Bone marrow (tissue), 2 donors: ENCODE data around the gene PPM1N.
"Not testable (repeated sequence)": the region's sequence is repeated elsewhere in the genome, so short reads cannot be mapped to it uniquely, and the experiment has no call there.

Experiments
- DNase-seq, 2 donors: peaks; one replicate each; lab custom pipeline; 2025; lab: John Stamatoyannopoulos, UW

The PPM1N gene

GRCh38 chr19:45508861-45509691 is 10.8 kb downstream of the PPM1N start:
- DNase-seq: peak in 1 of 2 donors; percentile 24

- DNase-seq: no peak
Observed at GRCh38 chr19:45509692-45510015, 11.4 kb downstream of the PPM1N start.

- not testable (repeated sequence) for DNase-seq
Observed at GRCh38 chr19:45510352-45510751, 12.1 kb downstream of the PPM1N start.

DNA sequence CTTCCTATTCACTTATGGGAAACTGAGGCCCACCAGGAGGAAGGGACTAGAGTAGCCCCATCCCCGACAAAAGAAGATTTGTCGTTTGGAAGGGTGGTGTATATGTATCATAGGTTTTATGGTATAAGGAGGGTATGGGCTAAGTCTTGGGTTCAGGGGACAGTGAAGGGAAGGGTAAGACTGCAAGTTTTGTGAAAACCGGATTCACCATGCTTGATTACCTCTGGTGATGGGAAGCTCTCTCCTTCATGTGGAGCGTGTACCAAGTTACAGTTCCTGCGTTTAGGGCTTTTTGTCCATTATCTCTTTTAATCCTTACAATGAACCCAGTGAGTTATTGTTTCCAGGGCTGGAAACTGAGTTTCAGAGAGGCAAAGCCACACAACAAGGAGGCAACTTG is 12.8 kb downstream of the PPM1N start:
- DNase-seq: no peak

GRCh38 chr19:45512881-45513483 is 14.7 kb downstream of the PPM1N start:
- no peak for DNase-seq

- no peak for DNase-seq
Observed at GRCh38 chr19:45514376-45515051, 16.3 kb downstream of the PPM1N start.

DNA sequence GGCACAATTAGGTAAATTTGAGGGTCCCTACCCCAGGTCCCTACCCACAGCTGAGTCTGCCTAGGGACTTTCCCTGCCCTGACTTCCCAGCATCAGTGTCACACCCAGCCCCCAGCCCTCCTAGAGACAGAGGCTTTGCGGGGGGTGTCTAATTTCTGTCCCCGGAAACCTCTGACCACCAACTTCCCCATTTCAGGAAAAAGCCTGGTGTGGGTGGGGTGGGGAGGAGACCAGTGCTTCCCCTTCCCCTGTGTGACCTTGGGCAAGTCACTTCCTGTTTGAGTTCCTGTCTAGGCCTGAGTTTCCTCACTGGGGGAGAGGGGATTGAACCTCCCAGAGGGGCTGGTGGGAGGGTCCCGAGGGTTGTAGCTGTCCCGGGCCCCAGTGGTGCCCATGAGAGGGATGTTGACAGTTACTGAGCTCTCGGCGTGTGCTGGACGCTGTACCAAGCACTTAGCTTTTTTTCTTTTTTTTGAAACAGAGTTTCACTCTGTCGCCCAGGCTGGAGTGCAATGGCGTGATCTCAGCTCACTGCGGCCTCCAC is 16.9 kb downstream of the PPM1N start:
- peak; percentile 56 to 59 for DNase-seq

DNA sequence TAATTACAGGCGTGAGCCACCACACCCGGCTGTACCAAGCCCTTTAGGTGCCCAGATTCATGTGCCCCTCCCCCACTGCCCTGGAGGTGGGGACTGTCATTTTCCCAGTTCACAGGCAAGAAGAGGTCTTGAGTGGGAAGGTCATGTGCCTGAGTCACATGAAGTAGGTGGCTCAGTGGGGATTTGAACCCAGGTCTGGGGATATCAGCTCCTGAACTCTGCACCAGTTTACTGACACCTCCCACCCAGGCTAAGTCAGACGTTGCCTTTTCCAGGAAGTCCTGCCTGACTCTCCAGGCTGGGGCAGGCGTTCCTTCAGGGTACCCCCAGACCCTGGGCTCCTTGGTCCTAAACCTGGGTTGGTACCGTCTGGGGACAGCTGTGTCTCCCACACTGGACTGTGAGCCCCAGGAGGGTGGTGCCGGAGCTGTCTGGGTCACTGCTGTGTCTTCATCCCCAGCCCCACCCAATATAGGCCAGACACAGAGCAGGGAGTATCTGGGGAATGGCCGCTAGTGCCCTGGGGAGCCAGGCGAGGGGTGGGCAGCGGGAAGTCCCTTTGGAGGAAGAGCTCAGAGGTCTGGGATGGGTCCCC is 17.7 kb downstream of the PPM1N start:
- DNase-seq: no peak

DNA sequence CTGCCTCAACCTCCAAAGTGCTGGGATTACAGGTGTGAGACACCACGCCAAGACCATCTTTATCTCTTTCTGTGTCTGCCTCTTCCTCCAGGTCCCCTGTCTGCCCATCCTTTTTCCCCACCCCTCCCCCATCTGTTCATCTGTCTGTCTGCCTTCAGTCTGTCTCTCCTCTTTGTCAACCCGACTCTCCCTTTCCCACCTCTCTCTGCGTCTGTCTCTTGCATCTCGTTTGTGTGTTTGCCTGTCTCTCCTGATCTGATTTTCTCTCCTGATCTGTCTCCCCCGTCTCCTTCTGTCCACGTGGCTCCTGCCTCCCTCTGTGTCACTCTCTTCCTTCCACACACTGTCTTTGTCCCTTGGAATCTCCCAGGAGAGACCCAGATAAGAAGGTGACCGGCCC is 19.0 kb downstream of the PPM1N start:
- DNase-seq: no peak

- DNase-seq: no peak
Observed at GRCh38 chr19:45517641-45518468, 19.6 kb downstream of the PPM1N start.

GRCh38 chr19:45518469-45518826 is 20.2 kb downstream of the PPM1N start:
- DNase-seq: no peak

DNA sequence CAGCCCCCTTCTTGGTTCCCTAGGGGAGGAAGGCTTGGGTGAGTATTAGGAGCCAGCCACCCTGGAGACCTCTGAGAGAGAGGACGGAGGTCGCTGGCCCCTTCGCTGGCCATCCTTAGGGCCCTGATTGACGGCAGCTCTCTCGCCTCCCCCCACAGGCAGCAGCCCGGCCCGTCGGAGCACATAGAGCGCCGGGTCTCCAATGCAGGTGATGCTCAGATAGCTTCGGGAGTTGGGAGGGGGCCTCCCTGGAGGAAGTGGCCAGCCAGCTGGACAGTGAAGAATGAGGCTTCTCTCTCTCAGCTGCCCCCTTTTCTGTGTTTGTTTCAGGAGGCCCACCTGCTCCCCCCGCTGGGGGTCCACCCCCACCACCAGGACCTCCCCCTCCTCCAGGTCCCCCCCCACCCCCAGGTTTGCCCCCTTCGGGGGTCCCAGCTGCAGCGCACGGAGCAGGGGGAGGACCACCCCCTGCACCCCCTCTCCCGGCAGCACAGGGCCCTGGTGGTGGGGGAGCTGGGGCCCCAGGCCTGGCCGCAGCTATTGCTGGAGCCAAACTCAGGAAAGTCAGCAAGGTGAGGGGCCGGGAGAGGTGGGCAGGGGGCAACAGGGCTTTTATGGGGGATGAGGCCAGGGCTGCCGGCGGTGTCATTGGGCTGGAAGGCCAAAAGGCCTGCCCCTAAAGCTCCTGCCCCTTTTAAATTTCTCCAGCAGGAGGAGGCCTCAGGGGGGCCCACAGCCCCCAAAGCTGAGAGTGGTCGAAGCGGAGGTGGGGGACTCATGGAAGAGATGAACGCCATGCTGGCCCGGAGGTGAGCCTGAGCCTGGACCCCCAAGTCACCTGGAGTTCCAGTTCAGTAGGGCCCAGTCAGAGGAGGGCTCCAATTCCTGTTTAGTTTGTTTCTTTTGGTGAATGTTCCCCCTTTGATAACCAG is 24.0 kb downstream of the PPM1N start:
- no peak for DNase-seq

DNA sequence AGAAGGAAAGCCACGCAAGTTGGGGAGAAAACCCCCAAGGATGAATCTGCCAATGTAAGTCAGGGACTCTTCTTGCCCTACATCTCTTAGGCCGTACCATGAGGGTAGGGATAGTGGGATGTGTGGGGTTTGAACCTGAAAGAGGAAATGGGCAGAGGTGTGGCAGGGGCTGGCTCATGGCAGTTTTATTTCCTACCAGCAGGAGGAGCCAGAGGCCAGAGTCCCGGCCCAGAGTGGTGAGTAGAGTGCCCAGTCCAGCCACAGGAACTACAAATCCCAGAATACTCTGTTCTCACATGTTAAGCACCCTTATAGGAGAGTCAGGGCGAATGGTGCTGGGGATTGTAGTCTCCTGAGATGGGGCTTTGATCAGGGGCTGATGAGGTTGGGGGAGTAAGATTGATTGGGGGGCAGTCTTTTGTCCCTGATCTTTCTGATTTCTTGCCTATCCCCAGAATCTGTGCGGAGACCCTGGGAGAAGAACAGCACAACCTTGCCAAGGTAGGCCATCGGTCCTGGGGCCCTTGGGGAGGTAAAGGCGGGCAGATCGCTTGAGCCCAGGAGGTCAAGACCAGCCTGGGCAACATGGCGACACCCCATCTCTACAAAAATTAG is 25.5 kb downstream of the PPM1N start:
- DNase-seq: peak; percentile 35 to 88

- no peak for DNase-seq
Observed at GRCh38 chr19:45524575-45525129, 26.4 kb downstream of the PPM1N start.

DNA sequence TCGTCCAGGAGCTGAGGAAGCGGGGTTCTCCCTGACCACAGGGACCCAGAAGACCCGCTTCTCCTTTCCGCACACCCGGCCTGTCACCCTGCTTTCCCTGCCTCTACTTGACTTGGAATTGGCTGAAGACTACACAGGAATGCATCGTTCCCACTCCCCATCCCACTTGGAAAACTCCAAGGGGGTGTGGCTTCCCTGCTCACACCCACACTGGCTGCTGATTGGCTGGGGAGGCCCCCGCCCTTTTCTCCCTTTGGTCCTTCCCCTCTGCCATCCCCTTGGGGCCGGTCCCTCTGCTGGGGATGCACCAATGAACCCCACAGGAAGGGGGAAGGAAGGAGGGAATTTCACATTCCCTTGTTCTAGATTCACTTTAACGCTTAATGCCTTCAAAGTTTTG is 27.9 kb downstream of the PPM1N start:
- no peak for DNase-seq

DNA sequence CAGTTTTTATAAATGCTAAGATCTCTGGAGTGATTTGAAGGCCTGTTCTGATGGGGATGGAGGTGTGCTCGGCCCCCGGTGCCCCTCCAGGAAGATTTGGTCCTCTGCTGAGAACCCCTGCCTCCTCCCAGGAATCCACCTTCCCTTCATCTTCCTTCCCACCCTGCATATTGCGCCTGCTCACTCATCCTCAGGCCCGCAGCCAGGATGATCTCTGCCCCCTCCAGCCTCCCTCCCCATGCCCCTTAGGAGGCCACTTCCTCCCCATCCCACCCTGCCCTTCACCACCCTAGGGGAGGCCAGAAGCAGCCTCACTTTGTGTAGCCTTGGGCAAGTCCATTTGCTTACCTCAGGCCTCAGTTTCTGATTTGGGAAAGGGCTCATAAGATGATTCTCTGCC is 28.7 kb downstream of the PPM1N start:
- no peak for DNase-seq

DNA sequence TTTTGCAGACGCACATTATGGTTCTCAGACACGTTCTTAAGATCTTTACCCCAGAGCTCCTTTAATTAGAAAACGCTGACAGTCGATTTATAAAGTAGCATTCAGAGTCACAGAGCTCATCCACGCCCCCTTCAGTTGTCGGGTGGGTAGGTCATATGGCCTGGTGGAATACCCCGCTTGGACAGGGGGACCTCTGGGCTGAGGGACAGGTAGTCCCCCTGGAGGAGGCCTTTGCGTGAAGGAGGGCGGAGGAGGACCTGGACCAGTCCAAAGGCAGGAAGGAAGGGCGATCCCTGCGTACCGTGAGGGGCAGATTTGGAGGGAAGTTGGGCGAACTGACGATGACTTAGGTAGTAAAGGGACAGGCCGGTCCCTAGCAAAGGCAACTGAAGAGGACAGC is 29.5 kb downstream of the PPM1N start:
- no peak for DNase-seq

GRCh38 chr19:45528149-45528743 is 30.0 kb downstream of the PPM1N start:
- no peak for DNase-seq

DNA sequence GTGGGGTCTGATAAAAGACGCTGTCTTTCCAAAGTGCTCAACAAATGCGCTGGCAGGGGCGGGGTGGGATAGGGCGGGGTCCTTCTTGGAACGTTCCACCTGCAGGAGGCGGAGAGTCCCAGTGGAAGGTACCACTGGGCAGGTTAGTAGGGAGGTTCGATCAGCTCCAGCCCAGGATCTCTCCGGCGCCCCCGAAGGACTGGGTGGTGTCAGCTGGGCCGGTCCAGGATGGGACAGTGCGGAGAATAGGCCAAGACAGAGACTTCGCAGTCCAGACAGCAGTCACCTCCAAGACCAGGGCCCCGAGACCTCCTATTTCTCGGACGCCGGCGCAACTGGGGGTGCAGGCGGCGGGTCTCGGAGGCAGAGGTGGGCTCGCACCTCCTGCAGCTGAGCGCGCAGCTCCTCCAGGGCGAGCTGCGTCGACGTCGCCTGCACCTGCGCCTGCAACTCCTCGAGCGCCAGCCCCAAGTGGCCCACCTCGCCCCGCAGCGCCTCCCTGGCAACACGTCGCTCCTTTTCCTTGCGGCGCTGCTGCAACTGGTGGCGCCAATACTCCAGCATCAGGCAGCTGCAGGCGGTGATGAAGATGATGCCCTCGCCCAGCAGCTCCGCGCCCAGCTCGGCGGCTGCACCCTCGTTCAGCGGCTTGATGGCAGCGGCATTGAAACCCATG is 30.6 kb downstream of the PPM1N start:
- no peak for DNase-seq
